Erythroblast (primary cell): Measurements from ENCODE around the gene KMT2D.

Experiments
- GATA1 ChIP-seq: IDR thresholded peaks from 2 replicates; pipeline ENCODE4 v1.6.1; 2011; ENCODE audit warnings: low read depth, mild to moderate bottlenecking, control low read depth, low read length, moderate library complexity
- POLR2A ChIP-seq: IDR thresholded peaks from 2 replicates; pipeline ENCODE4 v1.6.1; 2011; ENCODE audit warnings: mild to moderate bottlenecking, low read length

GRCh38 chr12:49026101-49026500 lies 34.5 kb downstream of the KMT2D start:
- TF ChIP-seq POLR2A, result no peak
- no peak for TF ChIP-seq GATA1
